ENCODE measurements around the gene SETD1A. TPM values are rescaled to one million over a fixed set of nuclear protein-coding genes. Genes with fewer than 3 reads are reported as not detected.
"Not testable (repeated sequence)": the region's sequence is repeated elsewhere in the genome, so short reads cannot be mapped to it uniquely, and the experiment has no call there.

The SETD1A gene
- total and polyA plus RNA-seq, 5 donors from 2014 or later, result 0.33 to 35.2 (median 0.85) TPM

GRCh38 chr16:30931068-30931650 lies 26.4 kb upstream of the SETD1A start:
- no peak overlapping the region for H3K27ac ChIP-seq (ENCODE audit: insufficient read depth, low read length, poor library complexity, severe bottlenecking)
- H3K4me3 Mint-ChIP-seq, result peak overlapping the region in 1 of 4 donors; percentile 67
- ATAC-seq (ENCODE audit: low read depth in 2 of 2) (no peak), DNase-seq (no peak)
- H3K27ac Mint-ChIP-seq, result no peak overlapping the region
- H3K9me3 ChIP-seq (ENCODE audit: control insufficient read depth in 2 of 2, low read length in 2 of 2), result no peaks in the 10 kb centered on the region
- H3K27me3 Mint-ChIP-seq, result no peaks in the 10 kb centered on the region
- H3K36me3 ChIP-seq (ENCODE audit: control insufficient read depth, insufficient read depth, low read length), result peaks cover 6% of the 10 kb centered on the region
- H3K4me3 ChIP-seq (ENCODE audit: low read depth, low read length), result no peak overlapping the region
- H3K4me1 ChIP-seq (ENCODE audit: control insufficient read depth, insufficient read depth, low read length, poor library complexity, severe bottlenecking), result no peaks in the 10 kb centered on the region
- peaks cover 14% of the 10 kb centered on the region for H3K36me3 Mint-ChIP-seq
- H3K4me1 Mint-ChIP-seq, result peaks cover 5 to 20% (median 8%) of the 10 kb centered on the region in 4 donors
- H3K9me3 Mint-ChIP-seq, result no peaks in the 10 kb centered on the region
- no peaks in the 10 kb centered on the region for H3K27me3 ChIP-seq (ENCODE audit: control insufficient read depth, insufficient read depth, low read length)

- Mint-ChIP-seq H3K9me3 (no peaks in the 10 kb centered on the region), H3K27ac (peak overlapping the region; percentile 1 to 83 (median 16)), H3K27me3 (no peaks in the 10 kb centered on the region), H3K4me1 (peaks cover 4 to 17% (median 10%) of the 10 kb centered on the region in 4 donors), H3K36me3 (peaks cover 14% of the 10 kb centered on the region), H3K4me3 (no peak overlapping the region)
- Histone ChIP-seq H3K4me1 (ENCODE audit: control insufficient read depth, insufficient read depth, low read length, poor library complexity, severe bottlenecking) (no peaks in the 10 kb centered on the region), H3K27me3 (ENCODE audit: control insufficient read depth, insufficient read depth, low read length) (no peaks in the 10 kb centered on the region), H3K9me3 (ENCODE audit: control insufficient read depth in 2 of 2, low read length in 2 of 2) (no peaks in the 10 kb centered on the region), H3K27ac (ENCODE audit: insufficient read depth, low read length, poor library complexity, severe bottlenecking) (no peak overlapping the region), H3K36me3 (ENCODE audit: control insufficient read depth, insufficient read depth, low read length) (peaks cover 6% of the 10 kb centered on the region), H3K4me3 (ENCODE audit: low read depth, low read length) (no peak overlapping the region)
- peak in 1 of 3 donors; percentile 49 for DNase-seq
- no peak for ATAC-seq (ENCODE audit: low read depth in 2 of 2)
These were observed 22.6 kb upstream of the SETD1A start for GRCh38 chr16:30934827-30935557.

GRCh38 chr16:30937692-30938091 lies 19.9 kb upstream of the SETD1A start:
- Mint-ChIP-seq H3K27ac (peak overlapping the region in 2 of 3 donors; percentile 69 to 78), H3K9me3 (no peaks in the 10 kb centered on the region), H3K4me3 (no peak overlapping the region), H3K4me1 (peaks cover 0 to 31% (median 10%) of the 10 kb centered on the region in 4 donors), H3K27me3 (no peaks in the 10 kb centered on the region), H3K36me3 (no peaks in the 10 kb centered on the region)
- H3K4me1 ChIP-seq (ENCODE audit: control insufficient read depth, insufficient read depth, low read length, poor library complexity, severe bottlenecking), result peaks cover 8% of the 10 kb centered on the region
- ATAC-seq (ENCODE audit: low read depth in 2 of 2), result no peak
- H3K36me3 ChIP-seq (ENCODE audit: control insufficient read depth, insufficient read depth, low read length), result no peaks in the 10 kb centered on the region
- DNase-seq, result no peak
- no peak overlapping the region for H3K27ac ChIP-seq (ENCODE audit: insufficient read depth, low read length, poor library complexity, severe bottlenecking)
- H3K27me3 ChIP-seq (ENCODE audit: control insufficient read depth, insufficient read depth, low read length), result no peaks in the 10 kb centered on the region
- H3K9me3 ChIP-seq (ENCODE audit: control insufficient read depth in 2 of 2, low read length in 2 of 2), result no peaks in the 10 kb centered on the region
- no peak overlapping the region for H3K4me3 ChIP-seq (ENCODE audit: low read depth, low read length)

GRCh38 chr16:30939571-30939970 lies 18.0 kb upstream of the SETD1A start:
- H3K27ac ChIP-seq (ENCODE audit: insufficient read depth, low read length, poor library complexity, severe bottlenecking); H3K36me3 ChIP-seq (ENCODE audit: control insufficient read depth, insufficient read depth, low read length); ATAC-seq (ENCODE audit: low read depth in 2 of 2); H3K4me3 Mint-ChIP-seq; H3K4me1 ChIP-seq (ENCODE audit: control insufficient read depth, insufficient read depth, low read length, poor library complexity, severe bottlenecking); H3K4me3 ChIP-seq (ENCODE audit: low read depth, low read length); DNase-seq; H3K9me3 ChIP-seq (ENCODE audit: control insufficient read depth in 2 of 2, low read length in 2 of 2); H3K27me3 Mint-ChIP-seq; H3K9me3 Mint-ChIP-seq; H3K36me3 Mint-ChIP-seq; H3K27ac Mint-ChIP-seq; H3K27me3 ChIP-seq (ENCODE audit: control insufficient read depth, insufficient read depth, low read length): not testable (repeated sequence)
- H3K4me1 Mint-ChIP-seq, result peaks cover 0 to 34% (median 9%) of the 10 kb centered on the region in 4 donors

- DNase-seq (peak; percentile 54 to 83 (median 60)), ATAC-seq (ENCODE audit: low read depth in 2 of 2) (peak; percentile 88)
- H3K4me1 Mint-ChIP-seq, result peaks cover 0 to 22% (median 4%) of the 10 kb centered on the region in 4 donors
- Histone ChIP-seq H3K27ac (ENCODE audit: insufficient read depth, low read length, poor library complexity, severe bottlenecking) (peak overlapping the region; percentile 41), H3K9me3 (ENCODE audit: control insufficient read depth in 2 of 2, low read length in 2 of 2) (no peaks in the 10 kb centered on the region), H3K4me1 (ENCODE audit: control insufficient read depth, insufficient read depth, low read length, poor library complexity, severe bottlenecking) (peaks cover 8% of the 10 kb centered on the region), H3K27me3 (ENCODE audit: control insufficient read depth, insufficient read depth, low read length) (no peaks in the 10 kb centered on the region), H3K36me3 (ENCODE audit: control insufficient read depth, insufficient read depth, low read length) (peaks cover 3% of the 10 kb centered on the region), H3K4me3 (ENCODE audit: low read depth, low read length) (no peak overlapping the region)
- H3K27ac Mint-ChIP-seq, result peak overlapping the region in 1 of 3 donors; percentile 69
- no peaks in the 10 kb centered on the region for H3K27me3 Mint-ChIP-seq
- peak overlapping the region in 1 of 4 donors; percentile 36 for H3K4me3 Mint-ChIP-seq
- H3K36me3 Mint-ChIP-seq, result peaks cover 8% of the 10 kb centered on the region
- H3K9me3 Mint-ChIP-seq, result no peaks in the 10 kb centered on the region
These were observed 15.7 kb upstream of the SETD1A start for GRCh38 chr16:30941600-30942425.

GRCh38 chr16:30942426-30942806 lies 15.1 kb upstream of the SETD1A start:
- no peak for ATAC-seq (ENCODE audit: low read depth in 2 of 2)

GRCh38 chr16:30944352-30944751 lies 13.2 kb upstream of the SETD1A start:
- H3K4me1 Mint-ChIP-seq, result peaks cover 0 to 25% (median 0%) of the 10 kb centered on the region in 4 donors
- no peaks in the 10 kb centered on the region for H3K27me3 ChIP-seq (ENCODE audit: control insufficient read depth, insufficient read depth, low read length)
- DNase-seq (no peak), ATAC-seq (ENCODE audit: low read depth in 2 of 2) (no peak)
- no peaks in the 10 kb centered on the region for H3K9me3 Mint-ChIP-seq
- H3K36me3 ChIP-seq (ENCODE audit: control insufficient read depth, insufficient read depth, low read length), result peaks cover 3% of the 10 kb centered on the region
- peaks cover 18% of the 10 kb centered on the region for H3K4me1 ChIP-seq (ENCODE audit: control insufficient read depth, insufficient read depth, low read length, poor library complexity, severe bottlenecking)
- H3K9me3 ChIP-seq (ENCODE audit: control insufficient read depth in 2 of 2, low read length in 2 of 2), result no peaks in the 10 kb centered on the region
- no peak overlapping the region for H3K27ac ChIP-seq (ENCODE audit: insufficient read depth, low read length, poor library complexity, severe bottlenecking)
- H3K4me3 ChIP-seq (ENCODE audit: low read depth, low read length), result no peak overlapping the region
- peak overlapping the region in 1 of 3 donors; percentile 15 for H3K27ac Mint-ChIP-seq
- no peak overlapping the region for H3K4me3 Mint-ChIP-seq
- no peaks in the 10 kb centered on the region for H3K27me3 Mint-ChIP-seq
- H3K36me3 Mint-ChIP-seq, result peaks cover 8% of the 10 kb centered on the region

More at GRCh38 chr16:30942426-30942806, 15.1 kb upstream of the SETD1A start:
- Histone ChIP-seq H3K4me3 (ENCODE audit: low read depth, low read length) (no peak overlapping the region), H3K36me3 (ENCODE audit: control insufficient read depth, insufficient read depth, low read length) (peaks cover 3% of the 10 kb centered on the region), H3K27ac (ENCODE audit: insufficient read depth, low read length, poor library complexity, severe bottlenecking) (peak overlapping the region; percentile 41), H3K9me3 (ENCODE audit: control insufficient read depth in 2 of 2, low read length in 2 of 2) (no peaks in the 10 kb centered on the region), H3K4me1 (ENCODE audit: control insufficient read depth, insufficient read depth, low read length, poor library complexity, severe bottlenecking) (peaks cover 8% of the 10 kb centered on the region), H3K27me3 (ENCODE audit: control insufficient read depth, insufficient read depth, low read length) (no peaks in the 10 kb centered on the region)
- Mint-ChIP-seq H3K36me3 (peaks cover 8% of the 10 kb centered on the region), H3K4me3 (peak overlapping the region in 1 of 4 donors; percentile 10), H3K27ac (peak overlapping the region in 1 of 3 donors; percentile 26), H3K4me1 (peaks cover 0 to 22% (median 3%) of the 10 kb centered on the region in 4 donors), H3K27me3 (no peaks in the 10 kb centered on the region), H3K9me3 (no peaks in the 10 kb centered on the region)
- DNase-seq, result no peak

Data from CD4-positive, CD25-positive, alpha-beta regulatory T cell (primary cell).